GM06990 (cell line): Measurements from ENCODE around the gene USP47.

ENCODE experiments used
- DNase-seq: peaks from one replicate; pipeline ENCODE4 v3.0.0-alpha.2; 2011; ENCODE audit not compliant: insufficient read length; ENCODE audit errors: extremely low read depth
- H3K27me3 ChIP-seq: replicated peaks from 2 replicates; pipeline ENCODE4 v1.6.0; 2011; ENCODE audit warnings: low read length; ENCODE audit not compliant: control insufficient read depth, insufficient read depth
- H3K36me3 ChIP-seq: 2 replicates; pipeline ENCODE4 v1.5.1; 2011; ENCODE audit warnings: low read length; ENCODE audit not compliant: control insufficient read depth, insufficient read depth
- H3K4me3 ChIP-seq: replicated peaks from 2 replicates; pipeline ENCODE4 v1.5.1; 2011; ENCODE audit warnings: low read depth, mild to moderate bottlenecking, control low read depth, low read length
- TF ChIP-seq, protein P1 (sequence below): IDR thresholded peaks from 2 replicates; pipeline ENCODE4 v1.5.1; 2011; ENCODE audit warnings: low read length, control low read depth, mild to moderate bottlenecking, inconsistent platforms; ENCODE audit not compliant: insufficient read depth, poor library complexity, severe bottlenecking

USP47 gene

DNA sequence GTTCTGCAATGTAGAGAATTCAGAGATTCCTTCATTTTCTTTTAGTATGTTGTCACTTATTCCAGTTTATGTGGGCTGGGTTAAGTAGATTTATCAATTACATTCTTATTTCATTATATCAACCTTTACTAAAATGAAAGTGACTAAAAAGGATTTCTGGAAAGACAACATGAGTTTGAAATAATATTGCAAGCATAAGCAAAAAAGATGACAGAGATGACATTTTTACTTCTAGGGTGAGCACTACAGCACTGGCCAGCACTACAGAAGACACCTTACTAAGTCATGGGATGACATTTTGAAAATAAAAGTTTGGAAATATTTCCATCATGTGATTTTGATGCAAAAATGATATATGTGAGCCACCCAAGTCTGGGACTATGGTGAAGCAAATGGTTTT lies 2.1 kb upstream of the USP47 start:
- TF ChIP-seq, protein P1, sequence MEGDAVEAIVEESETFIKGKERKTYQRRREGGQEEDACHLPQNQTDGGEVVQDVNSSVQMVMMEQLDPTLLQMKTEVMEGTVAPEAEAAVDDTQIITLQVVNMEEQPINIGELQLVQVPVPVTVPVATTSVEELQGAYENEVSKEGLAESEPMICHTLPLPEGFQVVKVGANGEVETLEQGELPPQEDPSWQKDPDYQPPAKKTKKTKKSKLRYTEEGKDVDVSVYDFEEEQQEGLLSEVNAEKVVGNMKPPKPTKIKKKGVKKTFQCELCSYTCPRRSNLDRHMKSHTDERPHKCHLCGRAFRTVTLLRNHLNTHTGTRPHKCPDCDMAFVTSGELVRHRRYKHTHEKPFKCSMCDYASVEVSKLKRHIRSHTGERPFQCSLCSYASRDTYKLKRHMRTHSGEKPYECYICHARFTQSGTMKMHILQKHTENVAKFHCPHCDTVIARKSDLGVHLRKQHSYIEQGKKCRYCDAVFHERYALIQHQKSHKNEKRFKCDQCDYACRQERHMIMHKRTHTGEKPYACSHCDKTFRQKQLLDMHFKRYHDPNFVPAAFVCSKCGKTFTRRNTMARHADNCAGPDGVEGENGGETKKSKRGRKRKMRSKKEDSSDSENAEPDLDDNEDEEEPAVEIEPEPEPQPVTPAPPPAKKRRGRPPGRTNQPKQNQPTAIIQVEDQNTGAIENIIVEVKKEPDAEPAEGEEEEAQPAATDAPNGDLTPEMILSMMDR: no peak
- no peak for DNase-seq
- H3K27me3 ChIP-seq: no peaks in the 10 kb centered on the region
- no peaks in the 10 kb centered on the region for H3K36me3 ChIP-seq
- no peak overlapping the region for H3K4me3 ChIP-seq

DNA sequence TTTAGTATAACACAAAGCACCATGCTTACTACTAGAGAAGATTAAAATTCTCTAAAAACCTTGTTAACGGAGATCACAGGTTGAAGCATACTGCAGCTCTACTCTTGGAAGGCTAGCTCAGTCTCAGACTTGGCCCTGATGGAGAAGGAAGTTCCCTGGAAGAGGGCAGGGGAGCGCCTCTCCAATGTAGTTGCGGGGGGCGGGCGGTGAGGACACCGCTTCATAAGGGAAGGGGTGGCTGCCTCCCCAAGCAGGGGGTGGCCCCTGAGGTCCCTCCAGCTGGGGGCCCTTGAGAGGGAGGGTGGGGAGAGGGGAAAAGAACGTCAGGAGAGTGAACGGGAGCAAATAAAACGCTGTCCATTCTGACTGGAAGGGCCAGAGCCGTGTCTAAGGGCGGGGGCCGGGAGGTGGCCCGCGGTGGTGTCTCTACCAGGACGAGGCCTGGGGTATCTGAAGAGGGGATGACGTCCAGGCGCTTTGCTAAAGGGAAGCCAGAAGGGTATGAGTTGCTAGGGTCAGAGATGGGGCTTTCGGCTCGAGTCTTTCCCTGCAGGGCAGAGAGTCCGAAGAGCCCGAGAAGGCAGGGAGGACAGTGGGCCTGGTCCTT lies 553 bp upstream of the USP47 start:
- H3K4me3 ChIP-seq: peak overlapping the region; percentile 72
- no peaks in the 10 kb centered on the region for H3K27me3 ChIP-seq
- TF ChIP-seq, protein P1: no peak
- DNase-seq: no peak
- no peaks in the 10 kb centered on the region for H3K36me3 ChIP-seq

DNA sequence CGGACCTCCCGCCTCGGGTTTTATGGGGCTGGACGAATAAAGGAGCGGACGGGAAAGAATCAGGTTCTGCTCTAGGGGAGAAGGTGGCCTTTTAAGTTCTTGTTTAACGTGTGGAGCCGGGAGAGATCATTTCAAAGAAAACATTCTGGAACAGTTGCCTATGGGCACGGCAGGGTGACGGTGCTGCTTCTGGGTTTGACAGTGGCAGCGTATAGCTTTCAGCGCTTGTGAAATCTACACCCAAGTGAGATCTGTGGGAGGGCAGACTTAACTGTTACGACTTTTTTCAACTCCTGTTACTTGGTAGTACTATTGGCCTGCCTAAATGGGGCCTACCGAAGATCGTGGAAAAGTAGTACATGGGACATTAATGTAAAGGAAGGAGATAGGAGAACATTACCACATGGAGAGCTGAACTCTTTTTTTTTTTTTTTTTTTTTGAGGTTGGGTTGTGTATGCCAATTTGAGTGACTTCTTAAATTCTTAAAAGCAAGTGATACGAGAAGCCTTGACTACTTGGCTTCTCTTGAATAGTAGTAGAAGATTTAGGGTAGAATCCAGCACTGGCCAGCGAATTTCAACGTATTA lies 743 bp downstream of the USP47 start:
- Histone ChIP-seq H3K36me3 (no peaks in the 10 kb centered on the region), H3K4me3 (peak overlapping the region; percentile 72), H3K27me3 (no peaks in the 10 kb centered on the region)
- peak; percentile 59 for DNase-seq
- TF ChIP-seq, protein P1: no peak

DNA sequence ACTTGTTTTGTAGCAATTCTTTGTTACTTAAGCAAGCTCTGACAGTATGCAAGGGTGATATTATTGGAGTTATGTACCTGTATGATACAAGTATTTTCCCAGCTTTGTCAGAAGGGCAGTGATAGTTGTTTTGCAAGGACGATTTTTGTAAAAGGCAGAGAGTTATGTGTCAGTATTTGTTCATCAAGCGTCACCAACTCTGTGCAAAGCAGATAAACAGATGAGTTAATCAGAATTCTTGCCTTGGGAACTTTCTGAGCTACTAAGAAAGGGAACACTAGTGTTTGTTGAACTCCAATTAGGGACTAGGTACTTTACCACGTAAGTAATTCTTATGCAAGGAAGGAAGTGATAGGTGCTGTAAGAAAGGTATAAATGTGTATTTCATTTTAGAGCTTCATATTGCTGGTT lies 1.4 kb downstream of the USP47 start:
- peak overlapping the region; percentile 72 for H3K4me3 ChIP-seq
- no peaks in the 10 kb centered on the region for H3K27me3 ChIP-seq
- DNase-seq: no peak
- H3K36me3 ChIP-seq: no peaks in the 10 kb centered on the region
- TF ChIP-seq, protein P1: no peak

DNA sequence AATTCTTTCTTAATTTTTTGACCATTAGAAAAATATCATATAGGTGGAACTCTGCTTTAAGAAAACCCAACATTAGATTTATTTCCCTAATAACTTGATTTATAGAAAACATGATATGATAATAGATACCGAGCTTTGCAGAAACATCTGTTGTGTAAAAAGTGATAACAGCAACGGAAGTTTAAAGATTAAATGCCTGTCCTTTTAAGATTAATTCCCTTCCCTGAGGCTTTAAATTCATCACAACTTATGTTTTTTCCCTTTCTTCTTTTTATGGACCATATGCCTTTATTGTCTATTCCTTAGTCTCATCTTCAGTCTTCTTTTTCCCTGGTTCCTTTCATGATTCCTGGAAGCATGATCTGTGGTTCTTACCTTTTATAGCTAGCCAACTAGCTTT lies 1.9 kb downstream of the USP47 start:
- H3K4me3 ChIP-seq: peak overlapping the region; percentile 72
- TF ChIP-seq, protein P1: no peak

More for the DNA sequence above, 1.9 kb downstream of the USP47 start:
- H3K36me3 ChIP-seq: no peaks in the 10 kb centered on the region
- no peaks in the 10 kb centered on the region for H3K27me3 ChIP-seq
- DNase-seq: no peak
